Measurements from ENCODE around the gene PTGER4. TPM values are rescaled to one million over a fixed set of nuclear protein-coding genes. Genes with fewer than 3 reads are reported as not detected.
"Not testable (repeated sequence)": the region's sequence is repeated elsewhere in the genome, so short reads cannot be mapped to it uniquely, and the experiment has no call there.

The PTGER4 gene
- 10 to 100 TPM; 51.4 to 53.8 TPM for total RNA-seq

- Mint-ChIP-seq H3K4me1 (peaks cover 40% of the 10 kb centered on the region), H3K27me3 (no peaks in the 10 kb centered on the region), H3K9me3 (no peaks in the 10 kb centered on the region), H3K4me3 (peak within 1 kb of the TSS; percentile 95), H3K27ac (peak within 1 kb of the TSS; percentile 94), H3K36me3 (peaks cover 46% of the 10 kb centered on the region)
- peak; percentile 21 for ATAC-seq (ENCODE audit: low read depth)
- POLR2A ChIA-PET: interaction anchor here (0.6 to 5.8 kb wide), 16 partner anchors 9 to 1468 kb away, joined by 3 to 83 read pairs (median 4); no protein-coding TSS in a partner anchor
- DNase-seq: peak; percentile 65
These were observed at the start of gene PTGER4 for GRCh38 chr5:40679913-40680681. PTGER4 (plus strand) TSS chr5:40679915; CDS start chr5:40680994, 1,079 bp downstream.

GRCh38 chr5:40630126-40630525, 49.6 kb upstream of the PTGER4 start:
- H3K36me3 Mint-ChIP-seq: peaks cover 13% of the 10 kb centered on the region
- H3K27ac Mint-ChIP-seq: no peak overlapping the region
- no peak overlapping the region for H3K4me3 Mint-ChIP-seq
- DNase-seq (no peak), ATAC-seq (ENCODE audit: low read depth) (no peak)
- H3K27me3 Mint-ChIP-seq: no peaks in the 10 kb centered on the region
- peaks cover 5% of the 10 kb centered on the region for H3K4me1 Mint-ChIP-seq
- H3K9me3 Mint-ChIP-seq: peaks cover 6% of the 10 kb centered on the region
- POLR2A ChIA-PET: no interaction called here

GRCh38 chr5:40631236-40631635, 48.5 kb upstream of the PTGER4 start:
- DNase-seq (no peak), ATAC-seq (ENCODE audit: low read depth) (no peak)
- POLR2A ChIA-PET: no interaction called here
- Mint-ChIP-seq H3K9me3 (peaks cover 6% of the 10 kb centered on the region), H3K4me1 (peaks cover 5% of the 10 kb centered on the region), H3K4me3 (no peak overlapping the region), H3K36me3 (peaks cover 18% of the 10 kb centered on the region), H3K27me3 (no peaks in the 10 kb centered on the region), H3K27ac (no peak overlapping the region)

DNA sequence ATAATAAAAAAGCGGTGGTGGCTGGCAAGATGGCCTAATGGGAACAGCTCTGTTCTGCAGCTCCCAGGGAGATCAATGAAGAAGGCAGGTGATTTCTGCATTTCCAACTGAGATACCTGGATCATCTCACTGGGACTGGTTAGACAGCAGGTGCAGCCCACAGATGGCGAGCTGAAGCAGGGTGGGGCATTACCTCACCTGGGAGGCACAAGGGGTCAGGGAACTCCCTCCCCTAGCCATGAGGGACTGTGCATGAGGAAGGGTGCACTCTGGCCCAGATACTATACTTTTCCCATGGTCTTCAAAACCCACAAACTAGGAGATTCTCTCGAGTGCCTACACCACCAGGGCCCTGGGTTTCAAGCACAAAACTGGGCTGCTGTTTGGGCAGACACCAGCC, 45.6 kb upstream of the PTGER4 start:
- Mint-ChIP-seq H3K36me3 (peaks cover 37% of the 10 kb centered on the region), H3K4me1 (peaks cover 5% of the 10 kb centered on the region), H3K4me3 (no peak overlapping the region), H3K9me3 (peaks cover 21% of the 10 kb centered on the region), H3K27ac (no peak overlapping the region), H3K27me3 (no peaks in the 10 kb centered on the region)
- ATAC-seq (ENCODE audit: low read depth) (no peak), DNase-seq (no peak)
- POLR2A ChIA-PET: no interaction called here

GRCh38 chr5:40634593-40634992, 45.1 kb upstream of the PTGER4 start:
- no peak overlapping the region for H3K4me3 Mint-ChIP-seq
- POLR2A ChIA-PET: no interaction called here
- peaks cover 42% of the 10 kb centered on the region for H3K36me3 Mint-ChIP-seq
- peaks cover 24% of the 10 kb centered on the region for H3K9me3 Mint-ChIP-seq
- DNase-seq (no peak), ATAC-seq (ENCODE audit: low read depth) (no peak)
- H3K27me3 Mint-ChIP-seq: no peaks in the 10 kb centered on the region
- H3K4me1 Mint-ChIP-seq: peaks cover 5% of the 10 kb centered on the region
- H3K27ac Mint-ChIP-seq: no peak overlapping the region

DNA sequence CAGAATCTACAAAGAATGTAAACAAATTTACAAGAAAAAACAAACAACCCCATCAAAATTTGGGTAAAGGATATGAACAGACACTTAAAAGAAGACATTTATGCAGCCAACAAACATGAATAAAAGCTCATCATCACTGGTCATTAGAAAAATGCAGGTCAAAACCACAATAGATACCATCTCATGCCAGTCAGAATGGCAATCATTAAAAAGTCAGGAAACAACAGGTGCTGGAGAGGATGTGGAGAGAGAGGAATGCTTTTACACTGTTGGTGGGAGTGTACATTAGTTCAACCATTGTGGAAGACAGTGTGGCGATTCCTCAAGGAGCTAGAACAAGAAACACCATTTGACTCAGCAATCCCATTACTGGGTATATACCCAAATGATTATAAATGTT, 40.2 kb upstream of the PTGER4 start:
- Mint-ChIP-seq H3K36me3 (peaks cover 50% of the 10 kb centered on the region), H3K9me3 (peaks cover 31% of the 10 kb centered on the region)
- H3K4me3 Mint-ChIP-seq; DNase-seq; H3K27ac Mint-ChIP-seq; ATAC-seq (ENCODE audit: low read depth); POLR2A ChIA-PET; H3K27me3 Mint-ChIP-seq; H3K4me1 Mint-ChIP-seq: not testable (repeated sequence)

DNA sequence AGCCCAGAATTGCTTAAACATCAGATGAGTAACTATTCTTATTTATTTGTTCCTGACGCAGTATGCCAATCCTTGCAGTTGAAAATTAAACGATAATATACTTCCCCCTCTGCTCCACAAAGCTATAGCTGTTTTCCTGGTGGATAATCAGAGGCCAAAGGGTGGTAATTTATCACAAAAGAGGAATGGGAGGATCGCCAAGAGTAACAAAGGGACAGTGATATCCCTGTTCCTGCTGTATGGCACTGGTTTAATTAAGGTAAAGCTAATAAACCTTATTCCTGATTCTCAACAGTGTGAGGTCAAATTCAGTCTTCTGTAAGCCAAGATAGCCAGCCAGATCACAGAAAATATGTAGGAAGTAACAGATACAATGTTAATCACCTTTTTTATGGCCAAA, 33.4 kb upstream of the PTGER4 start:
- H3K36me3 Mint-ChIP-seq: peaks cover 42% of the 10 kb centered on the region
- ATAC-seq (ENCODE audit: low read depth) (no peak), DNase-seq (no peak)
- POLR2A ChIA-PET: interaction anchor here (0.5 kb wide), 1 partner anchor 9 kb away, joined by 3 read pairs; no protein-coding TSS in a partner anchor
- H3K4me3 Mint-ChIP-seq: no peak overlapping the region
- H3K9me3 Mint-ChIP-seq: peaks cover 24% of the 10 kb centered on the region
- no peaks in the 10 kb centered on the region for H3K27me3 Mint-ChIP-seq
- peaks cover 30% of the 10 kb centered on the region for H3K4me1 Mint-ChIP-seq
- H3K27ac Mint-ChIP-seq: no peak overlapping the region

DNA sequence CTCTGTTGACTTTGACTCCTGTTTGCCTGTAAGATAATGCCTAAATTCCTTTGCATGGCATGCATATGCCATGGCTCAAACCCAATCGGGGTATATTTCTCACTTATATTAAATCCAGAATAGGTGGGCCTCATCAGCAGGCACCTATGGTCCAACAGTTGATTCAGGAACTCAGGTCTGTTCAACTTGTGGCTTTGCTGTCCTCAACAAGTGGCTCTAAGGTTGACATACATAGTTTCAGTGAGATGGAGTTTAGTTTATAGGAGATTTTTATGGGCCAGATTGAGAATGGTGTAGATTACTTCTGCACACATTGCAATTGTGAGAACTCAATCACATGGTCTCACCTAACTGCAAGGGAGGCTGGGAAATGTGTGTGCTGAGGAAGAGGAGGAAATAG, 31.6 kb upstream of the PTGER4 start:
- ATAC-seq (ENCODE audit: low read depth): no peak
- H3K4me3 Mint-ChIP-seq: no peak overlapping the region
- no peaks in the 10 kb centered on the region for H3K27me3 Mint-ChIP-seq
- peak overlapping the region; percentile 46 for H3K27ac Mint-ChIP-seq
- H3K4me1 Mint-ChIP-seq: peaks cover 40% of the 10 kb centered on the region
- DNase-seq: no peak
- peaks cover 21% of the 10 kb centered on the region for H3K9me3 Mint-ChIP-seq
- peaks cover 40% of the 10 kb centered on the region for H3K36me3 Mint-ChIP-seq
- POLR2A ChIA-PET: interaction anchor here (2.2 kb wide), 1 partner anchor 33 kb away, joined by 4 read pairs; no protein-coding TSS in a partner anchor

DNA sequence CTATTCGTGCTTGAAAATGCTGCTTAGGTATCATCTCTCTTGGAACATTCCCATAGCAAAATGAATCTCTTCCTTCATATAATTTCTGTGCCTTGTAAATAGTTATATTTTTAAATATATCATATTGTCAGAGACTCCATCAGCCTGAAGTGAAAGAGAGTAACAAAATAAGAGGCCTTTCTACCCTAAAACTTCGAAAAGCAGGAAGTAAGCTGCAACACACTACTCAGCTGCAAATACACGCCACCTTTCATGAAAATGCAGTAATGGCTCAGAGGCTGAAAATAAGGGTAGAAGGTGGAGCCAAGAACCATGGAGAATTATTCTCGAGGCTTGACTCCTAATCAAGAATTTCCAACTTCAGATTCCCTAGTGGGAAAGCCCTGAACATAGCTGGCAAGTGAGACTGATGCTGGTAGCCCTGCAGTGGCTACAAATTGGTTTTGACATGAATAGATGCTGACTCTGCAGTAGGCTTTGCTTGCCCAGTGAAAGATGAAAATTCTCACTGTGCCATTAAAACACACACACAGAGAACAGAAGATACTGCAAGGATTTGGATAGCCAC, 30.2 kb upstream of the PTGER4 start:
- Mint-ChIP-seq H3K27me3 (no peaks in the 10 kb centered on the region), H3K27ac (peak overlapping the region; percentile 78), H3K36me3 (peaks cover 31% of the 10 kb centered on the region), H3K4me1 (peaks cover 52% of the 10 kb centered on the region), H3K4me3 (peak overlapping the region; percentile 26), H3K9me3 (peaks cover 16% of the 10 kb centered on the region)
- no peak for DNase-seq
- POLR2A ChIA-PET: interaction anchor here (2.2 kb wide), 1 partner anchor 31 kb away, joined by 4 read pairs; no protein-coding TSS in a partner anchor
- no peak for ATAC-seq (ENCODE audit: low read depth)

GRCh38 chr5:40651201-40651600, 28.5 kb upstream of the PTGER4 start:
- ATAC-seq (ENCODE audit: low read depth): no peak
- no peak overlapping the region for H3K4me3 Mint-ChIP-seq
- H3K4me1 Mint-ChIP-seq: peaks cover 58% of the 10 kb centered on the region
- no peak for DNase-seq
- POLR2A ChIA-PET: interaction anchor here (5.0 kb wide), 1 partner anchor 30 kb away, joined by 83 read pairs; the partner anchor contains the start of gene PTGER4
- no peak overlapping the region for H3K27ac Mint-ChIP-seq
- peaks cover 19% of the 10 kb centered on the region for H3K36me3 Mint-ChIP-seq
- peaks cover 11% of the 10 kb centered on the region for H3K9me3 Mint-ChIP-seq
- no peaks in the 10 kb centered on the region for H3K27me3 Mint-ChIP-seq

DNA sequence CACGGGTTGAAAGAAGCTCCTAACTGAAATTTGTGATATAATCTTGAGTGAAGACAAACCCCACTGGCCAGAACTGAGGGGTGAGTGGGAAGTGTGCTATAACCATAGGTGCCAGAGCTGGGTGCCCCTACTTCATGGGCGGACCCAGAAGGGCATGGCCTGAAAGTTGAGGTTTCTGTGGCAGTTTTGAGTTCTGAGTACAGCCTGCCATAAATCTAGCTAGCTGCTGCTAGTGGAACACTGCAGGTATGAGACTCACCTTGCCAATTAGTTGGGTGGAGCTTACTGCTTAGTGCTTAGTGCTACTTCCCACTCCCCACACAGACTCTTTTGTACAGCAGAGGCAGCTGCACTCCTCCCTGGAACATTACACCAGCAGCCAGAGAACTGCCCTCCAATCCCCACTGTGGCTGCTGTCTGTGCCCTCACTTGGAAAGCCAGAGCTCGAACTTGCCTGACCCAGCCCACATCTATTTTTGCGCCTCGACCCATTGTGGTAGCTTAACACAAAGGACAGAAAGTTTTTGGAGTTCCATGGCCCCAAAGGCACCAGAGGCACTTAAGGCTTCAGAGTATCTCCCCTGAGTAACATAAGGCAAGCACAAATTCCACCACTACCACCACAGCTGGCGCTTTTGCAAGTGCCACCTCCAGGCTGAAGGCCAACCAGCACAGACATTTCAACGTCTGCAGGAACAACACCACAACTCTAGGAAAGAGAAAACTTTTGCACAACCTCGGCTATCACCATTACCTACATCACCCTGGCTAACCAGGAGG, 27.1 kb upstream of the PTGER4 start:
- Mint-ChIP-seq H3K9me3 (peaks cover 10% of the 10 kb centered on the region), H3K27ac (peak overlapping the region; percentile 98), H3K4me3 (peak overlapping the region; percentile 95), H3K4me1 (peaks cover 64% of the 10 kb centered on the region), H3K36me3 (peaks cover 21% of the 10 kb centered on the region), H3K27me3 (no peaks in the 10 kb centered on the region)
- peak; percentile 49 for ATAC-seq (ENCODE audit: low read depth)
- POLR2A ChIA-PET: interaction anchor here (0.7 to 5.0 kb wide), 9 partner anchors 10 to 248 kb away, joined by 3 to 83 read pairs (median 3); partner anchors contain the start of gene PTGER4
- DNase-seq: peak; percentile 41

DNA sequence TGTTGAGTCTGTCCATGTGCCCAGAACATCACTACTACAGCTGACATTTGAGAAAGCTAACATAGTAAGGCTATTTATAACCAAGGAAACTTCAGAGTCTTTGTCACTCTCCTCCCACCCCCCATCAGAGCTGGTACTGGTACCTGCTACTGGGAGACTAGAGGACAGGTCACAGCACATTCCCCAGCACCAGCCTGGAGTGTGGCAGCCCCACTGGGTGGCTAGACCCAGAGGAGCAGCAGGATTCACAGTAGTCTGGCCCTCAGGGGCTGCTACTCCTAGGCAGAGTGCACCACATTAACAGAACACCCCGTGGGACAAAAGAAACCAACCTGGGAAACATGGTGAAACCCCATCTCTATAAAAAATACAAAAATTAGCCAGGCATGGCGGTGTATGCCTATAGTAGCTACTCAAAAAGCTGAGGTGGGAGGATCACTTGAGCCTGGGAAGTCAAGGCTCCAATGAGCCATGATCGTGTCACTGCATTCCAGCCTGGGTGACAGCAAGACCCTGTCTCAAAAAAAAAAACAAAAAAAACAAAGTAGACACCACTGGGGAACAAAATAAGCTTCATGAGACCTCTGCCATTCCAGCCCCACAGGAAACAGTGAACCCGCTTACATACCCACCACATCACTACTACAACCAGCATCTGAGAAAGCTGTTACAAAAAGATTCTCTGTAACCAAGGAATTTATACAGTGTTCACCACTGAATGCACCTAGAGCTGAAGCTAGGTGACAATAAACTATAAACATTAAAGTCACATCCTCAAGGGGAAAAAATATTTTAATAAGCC, 26.3 kb upstream of the PTGER4 start:
- ATAC-seq (ENCODE audit: low read depth) (peak; percentile 45), DNase-seq (peak; percentile 44)
- peaks cover 18% of the 10 kb centered on the region for H3K36me3 Mint-ChIP-seq
- POLR2A ChIA-PET: interaction anchor here (0.6 to 5.0 kb wide), 10 partner anchors 13 to 275 kb away, joined by 3 to 83 read pairs (median 4); partner anchors contain the start of gene PTGER4
- peak overlapping the region; percentile 98 for H3K27ac Mint-ChIP-seq
- peaks cover 65% of the 10 kb centered on the region for H3K4me1 Mint-ChIP-seq
- H3K4me3 Mint-ChIP-seq: peak overlapping the region; percentile 95
- peaks cover 3% of the 10 kb centered on the region for H3K9me3 Mint-ChIP-seq
- no peaks in the 10 kb centered on the region for H3K27me3 Mint-ChIP-seq

Measured in activated naive CD8-positive, alpha-beta T cell treated with anti-CD3 and anti-CD28 coated beads, Interleukin-2, amount 10 ng/mL, durations not matched to agents 7 days and 5 days (primary cell).